Heart left ventricle (tissue), 16 donors: Measurements from ENCODE around the gene TSSC4. TPM values are rescaled to one million over a fixed set of nuclear protein-coding genes. Genes with fewer than 3 reads are reported as not detected.

Source experiments
- ATAC-seq, 4 donors: fragments of 200-7000 bp; cut with Tn5 transposase; one replicate each; pipeline ENCODE4 v1.9.1; 2020 to 2022; ENCODE audit warnings: moderate library complexity in 4 of 4, mild to moderate bottlenecking in 3 of 4, moderate number of reproducible peaks in 1 of 4
- DNase-seq, 5 donors: peaks; one replicate each; pipeline ENCODE4 v3.0.0-alpha.2; 2020
- H3K27ac ChIP-seq, 12 donors: fragments of 200-600 bp; sonication (generic) in 4 of 12; one replicate each; pipeline versions ENCODE4 v1.5.0 to v1.8.0; 2016 to 2022; ENCODE audit warnings: mild to moderate bottlenecking in 2 of 12
- H3K27me3 ChIP-seq, 9 donors: fragments of 200-600 bp; sonication (generic) in 2 of 9; one replicate each; pipeline versions ENCODE4 v1.5.1 to v1.8.0; 2016 to 2022; ENCODE audit warnings: mild to moderate bottlenecking in 3 of 9
- H3K36me3 ChIP-seq, 9 donors: fragments of 200-600 bp; sonication (generic) in 2 of 9; one replicate each; pipeline versions ENCODE4 v1.5.0 to v1.8.0; 2018 to 2022; ENCODE audit warnings: mild to moderate bottlenecking in 2 of 9
- H3K4me1 ChIP-seq, 12 donors: fragments of 200-600 bp; sonication (generic) in 4 of 12; one replicate each; pipeline versions ENCODE4 v1.5.0 to v1.8.0; 2016 to 2022; ENCODE audit warnings: mild to moderate bottlenecking in 3 of 12
- H3K4me3 ChIP-seq, 12 donors: fragments of 200-600 bp; sonication (generic) in 4 of 12; one replicate each; pipeline versions ENCODE4 v1.5.0 to v1.8.0; 2017 to 2022; ENCODE audit warnings: mild to moderate bottlenecking in 9 of 12, moderate library complexity in 4 of 12
- H3K9me3 ChIP-seq, 12 donors: fragments of 200-600 bp; sonication (generic) in 4 of 12; one replicate each; pipeline versions ENCODE4 v1.5.0 to v1.8.0; 2016 to 2022; ENCODE audit warnings: mild to moderate bottlenecking in 1 of 12
- CTCF ChIP-seq, 12 donors: fragments of 200-600 bp; sonication (generic) in 4 of 12; IDR thresholded peaks; one replicate each; pipeline versions ENCODE4 v1.5.0 to v1.8.0; 2018 to 2022; ENCODE audit warnings: antibody characterized with exemption in 12 of 12, mild to moderate bottlenecking in 5 of 12
- POLR2A ChIP-seq, 2 donors: fragments of 450-650 bp; IDR thresholded peaks; one replicate each; pipeline ENCODE4 v1.6.1; 2017; ENCODE audit warnings: antibody characterized with exemption in 2 of 2, mild to moderate bottlenecking in 2 of 2, moderate library complexity in 2 of 2
- WGBS, 4 donors: extraction: QIAGEN DNeasy Blood & Tissue Kit in 2 of 4; methylation state at CpG; one replicate each; pipeline versions ENCODE4 v1.1.5 to v1.1.7; 2013 to 2018; 5-methylcytosine and 5-hydroxymethylcytosine counted together
- intact Hi-C, 10 donors: fragments of 100-400 bp; cut with DNase I; formaldehyde crosslinking; loops; one replicate each; pipeline versions ENCODE4 v1.11.1 to v1.14.2; 2022
- polyA plus RNA-seq, 2 donors: library from polyadenylated mRNA; stranded (reverse); fragments of 200-250 nt; gene quantifications; one replicate each; pipeline ENCODE4 v1.2.3, GENCODE V29; 2013
- total RNA-seq, 9 donors: library from RNA; depleted of rRNA in 2 of 9; stranded (reverse); fragments of >200 nt in 2 of 9; fragmentation: NEBNext Ultra II Directional in 3 of 9; extraction: Animal tissue kit (Norgen Biotek cat#: 25700) in 3 of 9; gene quantifications; one replicate each; pipeline versions ENCODE4 v1.1.0 to v1.2.4, GENCODE V29; 2016 to 2023
- donor health status: ischemic (EF 13 %, LVEDD 7.1; RV severe dilation, severe dysfunction).
- donor health status: healthy with polysubstance abuse.
- donor health status: DM: no; HTN: yes; CAD: no.
- donor health status: DM: no; HTN: no; CAD: no.
- donor health status: ischemic (EF 25% LVEDD 6.9; RV normal size, moderate dysfunction).
- donor health status: ischemic (EF 25% LVEDD 5.7; RV mildly dilated, moderate dysfunction).
- donor health status: healthy.
- donor health status: DM: yes; HTN: yes; CAD: no.
- donor health status: ischemic (EF 35%, LVEDD 5.7; RV mildly dilated, moderate dysfunction).
- donor health status: nonischemic (EF 11% LVEDD 7.7; RV severe dilation, severe dysfunction).
- donor health status: DM: yes; HTN: yes; CAD: no.
- donor health status: PGD.
- donor health status: ischemic (EF 29% LVEDD 5.4; RV normal size, mild dysfunction).
- donor health status: nonischemic (EF 23%, LVEDD 6.1; RV moderate dilation, normal function).

The TSSC4 gene
- total and polyA plus RNA-seq, 11 donors, result 23.4 to 75.9 (median 37.2) TPM

DNA sequence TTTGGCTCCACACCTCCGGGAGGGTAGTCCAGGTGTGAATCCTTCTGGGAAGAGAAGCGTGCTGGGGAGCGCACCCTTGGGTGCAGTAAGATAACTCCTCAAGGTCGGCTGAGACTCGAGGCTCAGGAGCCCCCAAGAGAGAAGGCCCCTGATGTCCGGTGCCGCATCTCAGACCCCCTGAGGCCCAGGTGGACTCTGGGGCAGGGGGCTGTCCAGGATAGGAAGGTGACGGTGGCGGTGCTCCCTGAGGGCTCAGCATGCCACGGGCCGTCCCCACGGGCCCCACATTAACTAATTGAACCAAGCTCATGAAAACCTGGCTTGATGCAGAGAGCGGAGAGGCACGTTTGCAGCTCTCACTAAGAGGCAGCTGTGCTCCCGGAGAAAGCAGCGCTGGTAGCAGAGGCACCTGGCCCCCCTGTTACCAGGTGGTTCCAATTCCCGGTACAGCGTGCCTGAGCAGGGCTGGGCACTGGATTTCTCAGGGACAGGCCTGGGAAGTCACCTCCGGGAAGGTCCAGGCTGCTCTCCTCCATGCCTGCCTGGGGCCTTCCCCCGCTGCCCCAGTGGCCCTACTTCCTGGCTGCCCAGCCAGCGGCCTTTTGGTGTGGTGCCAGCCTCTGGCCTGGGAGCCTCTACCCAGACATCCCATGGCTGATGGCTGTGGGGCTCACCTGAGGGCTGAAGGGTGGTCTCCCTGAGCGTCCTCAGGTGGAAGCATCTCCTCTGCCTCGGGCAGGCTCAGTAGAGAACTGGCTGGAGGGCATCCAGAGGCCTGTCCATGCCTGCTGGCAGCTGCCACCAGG, 45.4 kb downstream of the TSSC4 start:
- WGBS, 4 donors, result 46 to 51% (median 48%) methylated on average over 11 to 23 of the region's 23 CpGs
- H3K4me3 ChIP-seq, result peak overlapping the region; percentile 11 to 68 (median 53)
- no peak for TF ChIP-seq CTCF (IDR thresholded peaks at IDR 0.05)
- no peak for TF ChIP-seq POLR2A (IDR thresholded peaks at IDR 0.05)
- H3K27me3 ChIP-seq, result peaks cover 0 to 9% (median 0%) of the 10 kb centered on the region in 9 donors
- H3K36me3 ChIP-seq, result no peaks in the 10 kb centered on the region
- peak overlapping the region in 7 of 12 donors; percentile 14 to 69 (median 49) for H3K27ac ChIP-seq
- intact Hi-C loops, result loop anchor here in 2 of 10 donors (5.0 kb wide), 2 partner anchors 66 to 441 kb away; partner anchors contain the start of gene CDKN1C (in 1 of the 2)
- peak in 3 of 4 donors; percentile 1 to 17 (median 12) for ATAC-seq
- H3K4me1 ChIP-seq, result peaks cover 5 to 49% (median 33%) of the 10 kb centered on the region in 12 donors
- H3K9me3 ChIP-seq, result peaks cover 0 to 6% (median 0%) of the 10 kb centered on the region in 12 donors
- DNase-seq, result peak in 3 of 5 donors; percentile 40 to 71 (median 43)

GRCh38 chr11:2446590-2447252, 46.2 kb downstream of the TSSC4 start:
- H3K36me3 ChIP-seq, result no peaks in the 10 kb centered on the region
- DNase-seq, result peak in 3 of 5 donors; percentile 48 to 73 (median 53)
- peaks cover 0 to 9% (median 0%) of the 10 kb centered on the region in 9 donors for H3K27me3 ChIP-seq
- peaks cover 5 to 49% (median 33%) of the 10 kb centered on the region in 12 donors for H3K4me1 ChIP-seq
- H3K27ac ChIP-seq, result peak overlapping the region in 6 of 12 donors; percentile 9 to 69 (median 48)
- TF ChIP-seq CTCF (IDR thresholded peaks at IDR 0.05) (no peak), POLR2A (IDR thresholded peaks at IDR 0.05) (no peak)
- H3K9me3 ChIP-seq, result peaks cover 0 to 6% (median 0%) of the 10 kb centered on the region in 12 donors
- 62 to 74% (median 69%) methylated on average over 12 to 15 of the region's 15 CpGs for WGBS, 4 donors
- ATAC-seq, result peak in 1 of 4 donors; percentile 27
- intact Hi-C loops, result loop anchor here in 2 of 10 donors (5.0 kb wide), 2 partner anchors 66 to 441 kb away; partner anchors contain the start of gene CDKN1C (in 1 of the 2)
- peak overlapping the region in 4 of 12 donors; percentile 50 to 68 (median 65) for H3K4me3 ChIP-seq

DNA sequence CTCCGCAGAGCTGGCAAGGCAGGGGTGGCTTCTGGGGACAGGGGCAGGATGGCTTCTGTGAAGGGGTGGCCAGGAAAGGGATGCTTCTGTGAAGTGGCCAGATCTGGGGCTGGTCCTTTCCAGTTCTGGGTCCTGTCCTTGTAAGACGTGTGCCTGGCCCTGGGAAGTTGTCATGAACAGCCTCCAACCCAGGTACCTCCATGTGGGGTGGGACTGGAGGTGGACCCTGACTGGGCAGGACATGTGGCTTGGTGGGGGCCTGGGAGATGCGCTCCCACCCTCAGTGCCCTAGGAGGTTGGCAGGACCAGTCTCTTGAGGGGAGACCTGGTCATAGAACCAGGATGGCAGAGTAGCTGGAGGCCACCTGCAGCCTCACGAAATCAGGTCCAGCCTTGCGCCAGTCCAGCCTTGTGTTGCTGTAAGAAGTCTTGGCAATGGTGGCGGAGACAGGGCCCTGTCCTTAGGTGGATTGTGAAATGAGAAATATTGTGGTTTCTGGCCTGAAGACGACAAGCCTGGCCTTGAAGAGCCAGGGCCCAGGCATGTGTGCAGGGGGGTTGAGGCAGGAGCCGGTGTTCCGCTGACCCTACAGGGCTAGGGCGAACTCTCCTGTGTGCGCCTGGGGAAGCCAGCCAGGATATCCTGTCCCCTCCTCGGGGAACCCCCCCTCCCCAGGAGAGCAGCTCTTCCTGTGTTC, 46.9 kb downstream of the TSSC4 start:
- intact Hi-C loops, result loop anchor here in 2 of 10 donors (5.0 kb wide), 2 partner anchors 65 to 440 kb away; partner anchors contain the start of gene CDKN1C (in 1 of the 2)

More for the DNA sequence above, 46.9 kb downstream of the TSSC4 start:
- Histone ChIP-seq H3K4me1 (peaks cover 5 to 49% (median 33%) of the 10 kb centered on the region in 12 donors), H3K27me3 (peaks cover 0 to 9% (median 0%) of the 10 kb centered on the region in 9 donors), H3K27ac (peak overlapping the region in 6 of 12 donors; percentile 9 to 51 (median 40)), H3K9me3 (peaks cover 0 to 6% (median 0%) of the 10 kb centered on the region in 12 donors), H3K4me3 (peak overlapping the region in 3 of 12 donors; percentile 3 to 35 (median 14)), H3K36me3 (no peaks in the 10 kb centered on the region)
- TF ChIP-seq CTCF (IDR thresholded peaks at IDR 0.05) (no peak), POLR2A (IDR thresholded peaks at IDR 0.05) (no peak)
- WGBS, 4 donors, result 50 to 70% (median 64%) methylated on average over 2 to 12 of the region's 12 CpGs
- DNase-seq, result peak in 3 of 5 donors; percentile 27 to 47 (median 40)
- ATAC-seq, result peak in 1 of 4 donors; percentile 60
